ENCODE measurements around the gene ADRA2B. TPM values are rescaled to one million over a fixed set of nuclear protein-coding genes. Genes with fewer than 3 reads are reported as not detected.

The ADRA2B gene
- total RNA-seq, 2 experiments from 2014 or later, result 0.29 to 0.34 TPM

DNA sequence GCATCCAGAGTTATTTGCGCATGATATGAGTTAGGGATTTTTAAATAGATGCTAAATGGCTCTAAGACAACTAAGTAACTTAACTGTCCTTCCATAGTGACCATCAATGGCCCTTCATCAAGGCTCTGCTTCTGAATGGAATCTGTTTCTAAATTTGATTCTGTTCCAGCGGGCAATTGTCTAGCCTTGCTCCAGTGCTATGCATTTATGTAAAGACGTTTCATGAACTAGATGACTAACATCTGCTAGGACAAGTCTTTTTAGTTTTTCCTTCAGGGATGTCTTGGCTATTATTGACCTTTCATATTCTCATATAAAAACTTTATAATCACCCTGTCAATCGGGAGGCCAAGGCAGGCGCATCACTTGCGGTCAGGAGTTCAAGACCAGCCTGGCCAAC lies 12.1 kb upstream of the ADRA2B start:
- Mint-ChIP-seq H3K4me1 (ENCODE audit: low read depth) (peaks cover 23% of the 10 kb centered on the region), H3K27me3 (no peaks in the 10 kb centered on the region), H3K4me3 (no peak overlapping the region), H3K36me3 (ENCODE audit: low read depth) (peaks cover 11% of the 10 kb centered on the region), H3K9me3 (no peaks in the 10 kb centered on the region), H3K27ac (no peak overlapping the region)
- intact Hi-C loops (cut with micrococcal nuclease), result no loop called here
- DNase-seq, result no peak
- no peak for ATAC-seq
- ChIA-PET POLR2A (interaction anchor here (1.2 kb wide), 1 partner anchor 14 kb away, joined by 3 read pairs; no protein-coding TSS in a partner anchor), CTCF (interaction anchor here (1.1 to 2.2 kb wide), 3 partner anchors 10 to 14 kb away, joined by 3 to 6 read pairs (median 5); partner anchors contain the start of gene ASTL)
- TF ChIP-seq, protein P1, sequence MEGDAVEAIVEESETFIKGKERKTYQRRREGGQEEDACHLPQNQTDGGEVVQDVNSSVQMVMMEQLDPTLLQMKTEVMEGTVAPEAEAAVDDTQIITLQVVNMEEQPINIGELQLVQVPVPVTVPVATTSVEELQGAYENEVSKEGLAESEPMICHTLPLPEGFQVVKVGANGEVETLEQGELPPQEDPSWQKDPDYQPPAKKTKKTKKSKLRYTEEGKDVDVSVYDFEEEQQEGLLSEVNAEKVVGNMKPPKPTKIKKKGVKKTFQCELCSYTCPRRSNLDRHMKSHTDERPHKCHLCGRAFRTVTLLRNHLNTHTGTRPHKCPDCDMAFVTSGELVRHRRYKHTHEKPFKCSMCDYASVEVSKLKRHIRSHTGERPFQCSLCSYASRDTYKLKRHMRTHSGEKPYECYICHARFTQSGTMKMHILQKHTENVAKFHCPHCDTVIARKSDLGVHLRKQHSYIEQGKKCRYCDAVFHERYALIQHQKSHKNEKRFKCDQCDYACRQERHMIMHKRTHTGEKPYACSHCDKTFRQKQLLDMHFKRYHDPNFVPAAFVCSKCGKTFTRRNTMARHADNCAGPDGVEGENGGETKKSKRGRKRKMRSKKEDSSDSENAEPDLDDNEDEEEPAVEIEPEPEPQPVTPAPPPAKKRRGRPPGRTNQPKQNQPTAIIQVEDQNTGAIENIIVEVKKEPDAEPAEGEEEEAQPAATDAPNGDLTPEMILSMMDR (IDR thresholded peaks at IDR 0.05), result no peak

DNA sequence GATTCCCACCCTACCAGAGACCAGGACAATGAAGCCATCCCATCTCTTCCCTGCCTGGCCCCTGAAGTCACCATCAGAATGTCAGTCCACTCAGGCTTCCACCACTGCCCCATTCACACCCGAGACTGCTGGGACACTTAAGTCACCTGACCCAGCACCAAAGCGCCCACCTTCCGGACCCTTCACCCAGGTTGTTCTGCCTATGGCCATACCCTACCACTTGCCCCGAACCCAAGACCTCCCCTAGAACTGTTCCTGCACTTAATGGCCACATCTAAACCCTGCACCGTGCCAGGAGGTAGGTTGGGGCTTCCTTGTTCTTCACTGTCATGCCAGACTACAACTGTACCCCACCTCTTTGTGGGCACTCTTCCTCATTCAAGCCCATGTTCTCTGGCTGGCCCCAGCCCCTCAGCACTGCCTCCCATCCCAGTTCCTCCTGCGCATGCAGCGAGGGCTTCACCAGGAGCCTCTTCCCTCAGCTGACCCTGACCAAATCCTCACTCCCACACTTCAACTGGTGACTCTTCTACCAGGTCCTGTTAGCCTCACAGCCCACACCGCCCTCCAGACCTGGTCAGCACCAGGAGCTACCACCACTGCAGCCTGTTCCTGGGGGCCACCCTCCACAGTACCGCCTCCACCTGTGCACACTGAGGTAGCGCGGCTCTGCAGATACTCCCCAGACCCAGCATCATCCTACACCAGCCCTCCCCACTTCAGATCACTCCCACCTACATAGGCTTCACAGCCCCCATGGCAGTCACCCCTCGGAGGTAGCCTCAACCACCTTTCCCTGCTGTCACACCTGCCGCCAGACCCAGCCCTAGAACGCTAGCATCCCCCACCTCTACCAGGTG lies 8.3 kb upstream of the ADRA2B start:
- H3K27ac Mint-ChIP-seq, result no peak overlapping the region
- no peak overlapping the region for H3K4me3 Mint-ChIP-seq
- H3K36me3 Mint-ChIP-seq (ENCODE audit: low read depth), result peaks cover 4% of the 10 kb centered on the region
- intact Hi-C loops (cut with micrococcal nuclease), result no loop called here
- TF ChIP-seq, protein P1 (IDR thresholded peaks at IDR 0.05), result no peak
- DNase-seq (no peak), ATAC-seq (no peak)
- H3K4me1 Mint-ChIP-seq (ENCODE audit: low read depth), result peaks cover 16% of the 10 kb centered on the region
- H3K9me3 Mint-ChIP-seq, result no peaks in the 10 kb centered on the region
- ChIA-PET POLR2A (interaction anchor here (1.9 kb wide), 1 partner anchor 9 kb away, joined by 6 read pairs; no protein-coding TSS in a partner anchor), CTCF (interaction anchor here (1.0 to 3.7 kb wide), 2 partner anchors 17 to 50 kb away, joined by 3 to 15 read pairs; no protein-coding TSS in a partner anchor)
- H3K27me3 Mint-ChIP-seq, result peaks cover 22% of the 10 kb centered on the region

DNA sequence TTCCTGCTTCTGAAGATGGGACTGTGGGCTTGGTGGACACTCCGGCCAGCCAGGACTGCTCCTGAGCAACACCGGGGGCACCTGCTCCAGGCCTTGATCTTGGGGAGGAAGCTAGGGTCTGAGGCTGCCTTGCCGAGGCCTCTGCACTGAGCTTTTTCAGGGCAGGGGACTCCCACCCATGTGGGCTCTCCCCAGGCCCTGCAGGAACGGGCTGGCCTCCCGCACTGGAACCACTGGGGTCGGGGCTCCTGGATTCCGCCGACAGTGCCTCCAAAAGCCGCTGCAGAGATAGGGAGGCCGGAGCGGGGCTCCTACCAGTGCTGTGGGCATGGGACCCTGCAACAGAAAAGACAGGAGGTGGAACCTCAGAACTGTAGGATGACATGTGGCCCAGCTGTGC lies 7.6 kb upstream of the ADRA2B start:
- Mint-ChIP-seq H3K36me3 (ENCODE audit: low read depth) (peaks cover 1% of the 10 kb centered on the region), H3K27ac (no peak overlapping the region), H3K4me3 (no peak overlapping the region), H3K9me3 (no peaks in the 10 kb centered on the region), H3K27me3 (peaks cover 23% of the 10 kb centered on the region), H3K4me1 (ENCODE audit: low read depth) (peaks cover 13% of the 10 kb centered on the region)
- ATAC-seq (no peak), DNase-seq (no peak)
- TF ChIP-seq, protein P1 (IDR thresholded peaks at IDR 0.05), result no peak
- intact Hi-C loops (cut with micrococcal nuclease), result no loop called here
- ChIA-PET POLR2A (interaction anchor here (1.9 kb wide), 1 partner anchor 9 kb away, joined by 6 read pairs; no protein-coding TSS in a partner anchor), CTCF (interaction anchor here (1.5 to 3.7 kb wide), 2 partner anchors 15 to 51 kb away, joined by 5 to 15 read pairs; partner anchors contain the start of gene ASTL)

DNA sequence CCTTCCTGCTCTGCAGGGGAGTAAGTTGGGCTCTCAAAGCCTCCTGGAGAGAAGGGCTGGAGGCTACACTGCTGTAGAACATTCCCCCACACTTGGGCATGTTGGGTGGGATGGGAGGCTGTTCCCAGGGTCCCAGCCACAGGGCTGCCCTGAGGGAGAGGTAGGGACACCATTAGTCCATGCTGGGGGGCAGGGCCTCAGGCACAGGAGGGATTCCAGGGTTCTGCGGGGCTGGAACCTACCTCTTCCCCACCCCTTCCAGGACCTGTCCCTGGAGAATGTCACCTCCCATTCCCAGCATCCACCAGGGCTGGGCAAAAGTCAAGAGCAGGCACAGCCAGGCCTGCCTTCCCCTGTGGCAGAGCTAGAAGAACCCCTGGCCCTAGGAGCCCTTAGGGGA lies 6.9 kb upstream of the ADRA2B start:
- CTCF ChIA-PET, result interaction anchor here (1.5 to 3.7 kb wide), 2 partner anchors 16 to 51 kb away, joined by 5 to 15 read pairs; partner anchors contain the start of gene ASTL
- TF ChIP-seq, protein P1 (IDR thresholded peaks at IDR 0.05), result no peak
- DNase-seq (no peak), ATAC-seq (no peak)
- Mint-ChIP-seq H3K4me3 (no peak overlapping the region), H3K27ac (no peak overlapping the region), H3K27me3 (peaks cover 25% of the 10 kb centered on the region), H3K36me3 (ENCODE audit: low read depth) (peaks cover 1% of the 10 kb centered on the region), H3K4me1 (ENCODE audit: low read depth) (peaks cover 13% of the 10 kb centered on the region), H3K9me3 (no peaks in the 10 kb centered on the region)
- POLR2A ChIA-PET, result interaction anchor here (1.9 kb wide), 1 partner anchor 10 kb away, joined by 6 read pairs; no protein-coding TSS in a partner anchor
- intact Hi-C loops (cut with micrococcal nuclease), result no loop called here
